G401 (cell line): ENCODE measurements around the gene TRMT44. TPM values are rescaled to one million over a fixed set of nuclear protein-coding genes. Genes with fewer than 3 reads are reported as not detected.

Experiments
- DNase-seq: peaks from one replicate; pipeline ENCODE4 v3.0.0-alpha.2; 2015; ENCODE audit warnings: low spot score
- in situ Hi-C: cut with HindIII; loops from 2 replicates; pipeline ENCODE4 v1.10.0; 2016; ENCODE audit warnings: low sequenced_read_pairs, mixed read lengths
- total RNA-seq: library from RNA; depleted of rRNA; stranded (reverse); fragments of >200 nt; shearing (Covaris generic); gene quantifications from 2 replicates; pipeline ENCODE4 v1.2.3, GENCODE V29; 2014; rRNA removed

Gene TRMT44
- total RNA-seq, result 15.9 and 24.9 TPM in 2 replicates

GRCh38 chr4:8440492-8441311 lies at the start of gene TRMT44, which contains the start of gene ACOX3:
TRMT44 (plus strand) TSS chr4:8440777; CDS start chr4:8440823, 46 bp downstream.
ACOX3 (minus strand) TSS chr4:8440723; CDS start chr4:8416521, 24,202 bp downstream.
- in situ Hi-C loops, result no loop called here
- DNase-seq, result peak; percentile 89

- DNase-seq, result no peak
- in situ Hi-C loops, result no loop called here
These were observed 49.5 kb upstream of the TRMT44 start for GRCh38 chr4:8391071-8391470.

GRCh38 chr4:8391972-8392371 lies 48.6 kb upstream of the TRMT44 start:
- in situ Hi-C loops, result no loop called here
- no peak for DNase-seq

- DNase-seq, result no peak
- in situ Hi-C loops, result no loop called here
These were observed 47.9 kb upstream of the TRMT44 start for GRCh38 chr4:8392591-8393190.

GRCh38 chr4:8393593-8394038 lies 47.0 kb upstream of the TRMT44 start:
- no peak for DNase-seq

GRCh38 chr4:8394061-8394519 lies 46.5 kb upstream of the TRMT44 start:
- in situ Hi-C loops, result no loop called here
- no peak for DNase-seq

More at GRCh38 chr4:8393593-8394038, 47.0 kb upstream of the TRMT44 start:
- in situ Hi-C loops, result no loop called here

GRCh38 chr4:8394806-8395205 lies 45.8 kb upstream of the TRMT44 start:
- in situ Hi-C loops, result no loop called here

GRCh38 chr4:8395504-8396296 lies 44.9 kb upstream of the TRMT44 start:
- no peak for DNase-seq
- in situ Hi-C loops, result no loop called here

More at GRCh38 chr4:8394806-8395205, 45.8 kb upstream of the TRMT44 start:
- no peak for DNase-seq

- no peak for DNase-seq
- in situ Hi-C loops, result no loop called here
These were observed 43.7 kb upstream of the TRMT44 start for GRCh38 chr4:8396762-8397406.

- in situ Hi-C loops, result no loop called here
- DNase-seq, result no peak
These were observed 42.2 kb upstream of the TRMT44 start for GRCh38 chr4:8398347-8398746.

- in situ Hi-C loops, result no loop called here
- DNase-seq, result no peak
These were observed 41.3 kb upstream of the TRMT44 start for GRCh38 chr4:8399298-8399697.

- no peak for DNase-seq
- in situ Hi-C loops, result no loop called here
These were observed 39.8 kb upstream of the TRMT44 start for GRCh38 chr4:8400632-8401325.

GRCh38 chr4:8401665-8402064 lies 38.9 kb upstream of the TRMT44 start:
- no peak for DNase-seq
- in situ Hi-C loops, result no loop called here

GRCh38 chr4:8402181-8402597 lies 38.4 kb upstream of the TRMT44 start:
- no peak for DNase-seq
- in situ Hi-C loops, result no loop called here

GRCh38 chr4:8402640-8403039 lies 37.9 kb upstream of the TRMT44 start:
- in situ Hi-C loops, result no loop called here
- DNase-seq, result no peak

GRCh38 chr4:8403173-8403753 lies 37.3 kb upstream of the TRMT44 start:
- peak; percentile 36 for DNase-seq
- in situ Hi-C loops, result no loop called here

- in situ Hi-C loops, result no loop called here
- DNase-seq, result no peak
These were observed 36.6 kb upstream of the TRMT44 start for GRCh38 chr4:8403976-8404375.
